Testis (tissue), 3 donors: ENCODE measurements around the gene AHCYL2. TPM values are rescaled to one million over a fixed set of nuclear protein-coding genes. Genes with fewer than 3 reads are reported as not detected.
"Not testable (repeated sequence)": the region's sequence is repeated elsewhere in the genome, so short reads cannot be mapped to it uniquely, and the experiment has no call there.

Experiments used
- DNase-seq: peaks from one replicate; pipeline ENCODE4 v3.0.0-alpha.2; 2019
- H3K27ac ChIP-seq, 2 donors: fragments of 200-600 bp; sonication (generic); one replicate each; pipeline ENCODE4 v1.5.1; 2019
- H3K27me3 ChIP-seq: fragments of 200-600 bp; sonication (generic); one replicate; pipeline ENCODE4 v1.5.1; 2019
- H3K36me3 ChIP-seq: fragments of 200-600 bp; sonication (generic); one replicate; pipeline ENCODE4 v1.5.1; 2017; ENCODE audit warnings: low read depth; ENCODE audit errors: missing control alignments
- H3K4me1 ChIP-seq: fragments of 200-600 bp; sonication (generic); one replicate; pipeline ENCODE4 v1.5.1; 2019
- H3K4me3 ChIP-seq, 2 donors: fragments of 200-600 bp; sonication (generic); one replicate each; pipeline ENCODE4 v1.5.1; 2017 to 2019
- H3K9me3 ChIP-seq: fragments of 200-600 bp; sonication (generic); one replicate; pipeline ENCODE4 v1.5.1; 2017
- CTCF ChIP-seq, 3 experiments: fragments of 450-650 bp in 2 of 3; fragments of 200-600 bp in 1 of 3; sonication (generic) in 1 of 3; IDR thresholded peaks; one replicate each; pipeline ENCODE4 v1.5.1; 2016 to 2019; ENCODE audit warnings: antibody characterized with exemption in 3 of 3, mild to moderate bottlenecking in 2 of 3, moderate library complexity in 1 of 3
- POLR2A ChIP-seq: fragments of 450-650 bp; IDR thresholded peaks from one replicate; pipeline ENCODE4 v1.6.1; 2017; ENCODE audit warnings: antibody characterized with exemption, mild to moderate bottlenecking, moderate library complexity
- WGBS, 2 donors: methylation state at CpG; one replicate each; pipeline ENCODE4 v1.1.5; 2018; 5-methylcytosine and 5-hydroxymethylcytosine counted together
- intact Hi-C: fragments of 100-400 bp; cut with DNase I; formaldehyde crosslinking; loops from one replicate; pipeline ENCODE4 v1.15.1; 2023; ENCODE audit warnings: low total_unique reads
- polyA plus RNA-seq: library from polyadenylated mRNA; stranded (reverse); fragments of 350-450 nt; fragmentation: Illumina TruSeq; extraction: RNeasy Lipid Tissue Mini Kit (QIAGEN cat#74804); gene quantifications from one replicate; pipeline ENCODE4 v1.2.3, GENCODE V29; 2014; ENCODE audit warnings: low read depth, low replicate concordance; ENCODE audit not compliant: insufficient read depth
- total RNA-seq, 2 donors: library from RNA; depleted of rRNA; stranded (reverse); fragments of >200 nt; gene quantifications; one replicate each; pipeline ENCODE4 v1.2.3, GENCODE V29; 2016

The AHCYL2 gene
- total and polyA plus RNA-seq, 3 donors from 2014 or later: 26.4 to 61.3 (median 46.1) TPM

DNA sequence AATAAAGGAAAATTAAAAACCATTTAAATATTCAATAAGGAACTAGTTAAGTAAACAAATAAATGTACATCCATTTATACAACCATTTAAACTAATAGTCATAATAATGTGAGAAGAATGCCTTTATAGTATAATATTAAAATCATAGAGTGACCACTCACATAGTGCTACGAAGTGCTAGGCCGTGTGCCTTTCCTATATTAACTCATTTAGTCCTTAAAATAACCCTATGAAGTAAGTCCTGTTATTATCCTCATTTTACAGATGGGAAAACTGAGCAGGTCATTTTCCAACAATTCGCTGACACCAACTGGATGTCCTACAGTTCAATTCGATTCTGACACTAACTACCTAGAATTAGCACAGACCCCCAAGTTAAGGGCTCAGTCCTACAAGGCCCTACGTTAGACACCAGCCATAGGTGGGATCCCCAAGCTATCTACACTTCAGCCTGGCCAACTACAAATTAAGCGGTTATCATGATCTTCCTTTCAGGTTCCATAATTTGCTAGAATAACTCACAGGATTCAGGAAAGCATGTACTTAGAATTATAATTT is 213.5 kb downstream of the AHCYL2 start:
- H3K4me1 ChIP-seq: peaks cover 5% of the 10 kb centered on the region
- intact Hi-C loops: no loop called here

DNA sequence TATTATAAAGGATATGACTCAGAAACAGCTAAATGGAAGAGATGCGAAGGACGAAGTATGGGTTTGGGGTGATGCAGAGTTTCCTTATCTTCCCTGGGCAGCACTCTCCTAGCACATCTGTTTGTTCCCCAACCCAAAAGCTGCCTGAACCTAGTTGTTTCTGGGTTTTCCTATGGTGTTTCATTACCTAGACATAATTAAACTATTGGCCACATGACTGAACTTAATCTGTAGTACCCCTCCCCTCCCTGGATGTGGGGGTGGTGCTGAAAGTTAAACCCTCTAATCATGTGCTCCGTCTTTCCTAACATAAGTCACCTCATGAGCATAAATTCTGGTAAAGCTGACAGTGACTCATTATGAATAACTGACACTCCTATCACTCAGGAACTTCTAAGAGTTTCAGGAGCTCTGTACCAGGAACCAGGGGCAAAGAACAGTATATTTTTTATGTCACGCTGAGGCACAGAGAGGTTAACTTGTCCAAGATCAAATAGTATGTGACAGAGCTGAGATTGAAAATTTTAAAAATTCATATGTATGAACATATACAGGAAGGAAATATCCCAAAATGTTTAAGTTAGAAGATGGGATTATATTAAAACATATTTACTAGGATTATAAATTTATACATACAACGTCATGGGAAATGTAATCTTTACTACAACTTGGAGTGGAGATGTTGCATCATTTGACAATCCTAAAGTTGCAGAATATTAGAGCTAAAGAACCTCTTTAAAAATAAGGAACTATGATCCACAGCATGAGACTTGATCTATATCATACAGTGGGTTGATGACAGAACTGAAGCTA is 214.2 kb downstream of the AHCYL2 start:
- 88 to 90% methylated on average over 5 of the region's 5 CpGs for WGBS, 2 donors
- Histone ChIP-seq H3K36me3 (no peaks in the 10 kb centered on the region), H3K27me3 (no peaks in the 10 kb centered on the region), H3K27ac (no peak overlapping the region), H3K4me1 (no peaks in the 10 kb centered on the region), H3K9me3 (no peaks in the 10 kb centered on the region), H3K4me3 (no peak overlapping the region)
- no peak for TF ChIP-seq CTCF (IDR thresholded peaks at IDR 0.05)
- TF ChIP-seq POLR2A: no peak
- DNase-seq: no peak
- intact Hi-C loops: no loop called here

More for the DNA sequence above, 213.5 kb downstream of the AHCYL2 start:
- H3K4me3 ChIP-seq: no peak overlapping the region
- H3K36me3 ChIP-seq: no peaks in the 10 kb centered on the region
- TF ChIP-seq POLR2A (no peak), CTCF (IDR thresholded peaks at IDR 0.05) (no peak)
- H3K27me3 ChIP-seq: no peaks in the 10 kb centered on the region
- no peak for DNase-seq
- no peak overlapping the region for H3K27ac ChIP-seq
- no peaks in the 10 kb centered on the region for H3K9me3 ChIP-seq
- 95 to 97% methylated on average over 6 of the region's 6 CpGs for WGBS, 2 donors

DNA sequence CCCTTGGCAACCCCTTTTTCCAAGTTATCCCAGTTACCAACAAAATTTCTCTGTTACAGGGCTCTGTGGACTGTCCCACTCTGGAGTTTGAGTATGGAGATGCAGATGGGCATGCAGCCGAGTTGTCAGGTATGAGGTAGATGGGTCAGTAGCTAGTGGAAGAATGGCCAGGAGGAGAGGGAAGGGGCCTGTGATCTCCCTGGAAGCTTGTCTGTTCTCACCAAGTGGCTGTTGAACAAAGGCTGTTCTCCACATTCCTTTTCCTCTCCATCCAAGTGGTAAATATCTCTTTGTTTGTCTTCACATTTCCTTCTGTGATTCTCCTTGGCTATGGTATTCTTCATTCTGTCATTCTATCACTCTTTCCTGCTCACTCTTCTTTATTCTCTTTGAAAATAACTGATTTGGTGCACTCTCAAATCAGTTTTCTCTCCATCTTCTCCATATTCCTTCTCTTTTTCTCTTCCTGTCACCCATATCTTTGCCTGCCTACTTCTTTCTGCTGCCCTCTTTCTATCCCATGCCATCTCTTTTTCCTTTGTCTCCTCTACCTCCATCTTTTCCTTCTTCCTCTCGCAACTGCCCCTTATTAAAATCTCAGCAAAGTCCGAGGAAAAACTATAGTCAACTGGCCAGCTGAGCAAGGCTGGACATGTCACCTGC is 215.3 kb downstream of the AHCYL2 start:
- H3K4me1 ChIP-seq: no peaks in the 10 kb centered on the region
- whole genome bisulfite sequencing, 2 donors: 92 to 100% methylated on average over 3 of the region's 3 CpGs
- no peak for DNase-seq
- H3K27me3 ChIP-seq: no peaks in the 10 kb centered on the region
- H3K9me3 ChIP-seq: no peaks in the 10 kb centered on the region
- no peaks in the 10 kb centered on the region for H3K36me3 ChIP-seq
- intact Hi-C loops: no loop called here
- H3K4me3 ChIP-seq: no peak overlapping the region
- H3K27ac ChIP-seq: no peak overlapping the region
- no peak for TF ChIP-seq POLR2A
- no peak for TF ChIP-seq CTCF (IDR thresholded peaks at IDR 0.05)

- DNase-seq: no peak
- Histone ChIP-seq H3K27ac (no peak overlapping the region), H3K36me3 (no peaks in the 10 kb centered on the region), H3K9me3 (no peaks in the 10 kb centered on the region), H3K4me3 (no peak overlapping the region), H3K4me1 (no peaks in the 10 kb centered on the region), H3K27me3 (no peaks in the 10 kb centered on the region)
- intact Hi-C loops: no loop called here
- TF ChIP-seq CTCF (IDR thresholded peaks at IDR 0.05) (no peak), POLR2A (no peak)
- WGBS, 2 donors: 22 to 32% methylated on average over 2 of the region's 2 CpGs
These were observed 218.8 kb downstream of the AHCYL2 start for GRCh38 chr7:129443612-129444011.

- H3K9me3 ChIP-seq, H3K4me3 ChIP-seq, H3K4me1 ChIP-seq, H3K27me3 ChIP-seq, DNase-seq, H3K36me3 ChIP-seq, intact Hi-C loops, H3K27ac ChIP-seq: not testable (repeated sequence)
- WGBS, 2 donors: 92 to 94% methylated on average over 5 of the region's 5 CpGs
These were observed 219.9 kb downstream of the AHCYL2 start for GRCh38 chr7:129444776-129445175.

- H3K27me3 ChIP-seq, intact Hi-C loops, H3K9me3 ChIP-seq, H3K27ac ChIP-seq, DNase-seq, H3K4me1 ChIP-seq, H3K4me3 ChIP-seq, H3K36me3 ChIP-seq: not testable (repeated sequence)
- WGBS, 2 donors: 45 to 50% methylated on average over 2 of the region's 2 CpGs
These were observed 222.1 kb downstream of the AHCYL2 start for GRCh38 chr7:129446925-129447324.

GRCh38 chr7:129447445-129447844 is 222.6 kb downstream of the AHCYL2 start:
- H3K27me3 ChIP-seq, H3K9me3 ChIP-seq, H3K4me1 ChIP-seq, H3K4me3 ChIP-seq, intact Hi-C loops, DNase-seq, H3K36me3 ChIP-seq, H3K27ac ChIP-seq: not testable (repeated sequence)
- WGBS, 2 donors: 94 to 96% methylated on average over 6 of the region's 6 CpGs

DNA sequence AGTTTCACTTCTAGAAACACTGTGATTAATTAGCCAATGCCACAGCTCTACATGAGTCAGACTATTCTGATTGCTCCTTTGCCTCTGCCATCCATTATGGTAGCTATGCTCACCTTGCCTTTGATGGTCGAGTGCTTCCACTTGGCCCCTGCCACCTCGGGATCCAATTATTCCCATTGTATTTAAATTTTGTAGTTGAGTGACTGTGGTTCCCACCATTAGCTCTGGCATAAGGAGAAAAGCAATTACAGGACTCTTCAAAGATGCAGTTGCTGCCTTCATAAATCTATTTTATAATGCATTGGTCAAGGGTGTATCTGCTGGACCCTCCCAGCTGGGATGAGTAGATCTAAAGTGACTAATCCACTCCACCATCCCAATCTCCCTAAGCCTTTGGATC is 223.8 kb downstream of the AHCYL2 start:
- H3K4me1 ChIP-seq, H3K4me3 ChIP-seq, H3K27me3 ChIP-seq, intact Hi-C loops, H3K36me3 ChIP-seq, DNase-seq, H3K9me3 ChIP-seq, H3K27ac ChIP-seq: not testable (repeated sequence)
- WGBS, 2 donors: 90 to 95% methylated on average over 2 of the region's 2 CpGs
